Endothelial cell of umbilical vein (primary cell): ENCODE results near the gene AUTS2. TPM values are rescaled to one million over a fixed set of nuclear protein-coding genes. Genes with fewer than 3 reads are reported as not detected.

Experiments
- BruUV-seq: library from RNA; stranded (reverse); fragments of 400-500 nt; replicated peaks from 2 replicates; lab custom pipeline; 2021; lab: Mats Ljungman, UMichigan
- CTCF ChIA-PET: fragments of 300-600, 350-600 bp; sonication (Branson Sonifier 250); formaldehyde crosslinking; loops from one replicate; lab custom pipeline; 2021; ENCODE audit warnings: antibody characterized with exemption, inconsistent platforms; lab: Charles Lee
- POLR2A ChIA-PET: fragments of 300-600, 350-600 bp; sonication (Branson Sonifier 250); formaldehyde crosslinking; loops from one replicate; lab custom pipeline; 2021; ENCODE audit warnings: antibody characterized with exemption, inconsistent platforms; lab: Charles Lee
- DNase-seq: peaks from one replicate; pipeline ENCODE4 v3.0.0-alpha.2; 2011; ENCODE audit warnings: low read depth, low spot score
- FAIRE-seq: peaks from 2 replicates; lab custom pipeline; 2011; peaks lifted over from hg19 to GRCh38; lab: Jason Lieb, UNC
- H2AFZ ChIP-seq: 2 replicates; pipeline ENCODE4 v1.6.0; 2012; ENCODE audit warnings: low read depth, low read length, control low read depth, inconsistent platforms
- H3K27ac ChIP-seq: 2 replicates; pipeline ENCODE4 v1.5.1; 2011; ENCODE audit warnings: low read depth, mild to moderate bottlenecking, control low read depth, low read length, moderate library complexity; ENCODE audit not compliant: insufficient read depth
- H3K27me3 ChIP-seq, 2 experiments: 2 replicates each; pipeline versions ENCODE4 v1.6.0 to v1.6.1; 2011; ENCODE audit warnings: low read length in 2 of 2, mixed read lengths in 1 of 2; ENCODE audit not compliant: control insufficient read depth in 2 of 2, insufficient read depth in 2 of 2
- H3K36me3 ChIP-seq, 2 experiments: 2 replicates in 1 of 2; 3 replicates in 1 of 2; pipeline ENCODE4 v1.5.1; 2011; ENCODE audit warnings: low read length in 2 of 2, mild to moderate bottlenecking in 1 of 2, moderate library complexity in 1 of 2; ENCODE audit not compliant: control insufficient read depth in 2 of 2, insufficient read depth in 2 of 2; ENCODE audit errors: extremely low read depth in 1 of 2
- H3K4me1 ChIP-seq: 3 replicates; pipeline ENCODE4 v1.5.1; 2011; ENCODE audit warnings: mild to moderate bottlenecking, low read length; ENCODE audit not compliant: control insufficient read depth, insufficient read depth; ENCODE audit errors: extremely low read depth
- H3K4me2 ChIP-seq: 2 replicates; pipeline ENCODE4 v1.6.1; 2011; ENCODE audit warnings: low read length, control low read depth, mixed read lengths; ENCODE audit not compliant: insufficient read depth
- H3K4me3 ChIP-seq, 3 experiments: fragments of 200-600 bp in 1 of 3; sonication (generic), shearing (Covaris generic) in 1 of 3; replicated peaks in 1 of 3; 2 replicates each; pipeline ENCODE4 v1.5.1; 2011 to 2016; ENCODE audit warnings: control low read depth in 3 of 3, low read length in 3 of 3, mild to moderate bottlenecking in 2 of 3, inconsistent platforms in 1 of 3, low read depth in 1 of 3, moderate library complexity in 1 of 3; ENCODE audit not compliant: insufficient read depth in 1 of 3
- H3K79me2 ChIP-seq: 2 replicates; pipeline ENCODE4 v1.6.0; 2012; ENCODE audit warnings: low read length, inconsistent platforms; ENCODE audit not compliant: control insufficient read depth, insufficient read depth
- H3K9ac ChIP-seq: replicated peaks from 2 replicates; pipeline ENCODE3; 2011; ENCODE audit warnings: low read length, control low read depth; ENCODE audit not compliant: insufficient read depth; ENCODE audit errors: extremely low read depth
- H3K9me1 ChIP-seq: replicated peaks from 3 replicates; pipeline ENCODE4 v1.6.0; 2011; ENCODE audit warnings: mild to moderate bottlenecking, low read length; ENCODE audit not compliant: control insufficient read depth, insufficient read depth; ENCODE audit errors: extremely low read depth
- H3K9me3 ChIP-seq: replicated peaks from 2 replicates; pipeline ENCODE4 v1.5.1; 2012; ENCODE audit warnings: low read length, inconsistent platforms; ENCODE audit not compliant: control insufficient read depth, insufficient read depth
- H4K20me1 ChIP-seq: replicated peaks from 2 replicates; pipeline ENCODE3; 2011; ENCODE audit warnings: mild to moderate bottlenecking, low read length; ENCODE audit not compliant: control insufficient read depth, insufficient read depth; ENCODE audit errors: extremely low read depth
- FOS ChIP-seq: IDR thresholded peaks from 2 replicates; pipeline ENCODE4 v1.6.1; 2011; ENCODE audit warnings: mild to moderate bottlenecking, low read length, moderate library complexity, borderline replicate concordance; ENCODE audit not compliant: insufficient read depth
- JUN ChIP-seq: IDR thresholded peaks from 2 replicates; pipeline ENCODE4 v1.6.1; 2011; ENCODE audit warnings: borderline replicate concordance, low read depth; ENCODE audit not compliant: insufficient read length, insufficient read depth
- POLR2A ChIP-seq: IDR thresholded peaks from 2 replicates; pipeline ENCODE4 v1.6.1; 2012; ENCODE audit warnings: low read depth, mild to moderate bottlenecking, control low read depth, low read length
- dilution Hi-C: fragments of 300-500 bp; cut with MboI; formaldehyde crosslinking; loops from one replicate; pipeline ENCODE4 v1.15.0; 2019; ENCODE audit warnings: low sequenced_read_pairs; ENCODE audit not compliant: extremely low pct_ligation_motif_present
- intact Hi-C: fragments of 100-400 bp; cut with micrococcal nuclease; formaldehyde crosslinking; loops from one replicate; pipeline ENCODE4 v1.10.0; 2022
- polyA plus RNA-seq, 4 experiments: library from polyadenylated mRNA; depleted of rRNA in 3 of 4; stranded (reverse) in 3 of 4; unstranded in 1 of 4; fragments of >200 nt; gene quantifications; 2 replicates each; pipeline versions ENCODE4 v1.2.1 to v1.2.3, GENCODE V29; 2011 to 2012; ENCODE audit warnings: missing spikeins in 1 of 4
- total RNA-seq: library from RNA; stranded (reverse); gene quantifications from 2 replicates; pipeline ENCODE4 v1.2.3, GENCODE V29; 2021

AUTS2 gene
- total and polyA plus RNA-seq, 2 donors (not counting 3 experiments of a cell fraction or from before 2014, with no cell fraction given) = 0.59 to 8.0 TPM

DNA sequence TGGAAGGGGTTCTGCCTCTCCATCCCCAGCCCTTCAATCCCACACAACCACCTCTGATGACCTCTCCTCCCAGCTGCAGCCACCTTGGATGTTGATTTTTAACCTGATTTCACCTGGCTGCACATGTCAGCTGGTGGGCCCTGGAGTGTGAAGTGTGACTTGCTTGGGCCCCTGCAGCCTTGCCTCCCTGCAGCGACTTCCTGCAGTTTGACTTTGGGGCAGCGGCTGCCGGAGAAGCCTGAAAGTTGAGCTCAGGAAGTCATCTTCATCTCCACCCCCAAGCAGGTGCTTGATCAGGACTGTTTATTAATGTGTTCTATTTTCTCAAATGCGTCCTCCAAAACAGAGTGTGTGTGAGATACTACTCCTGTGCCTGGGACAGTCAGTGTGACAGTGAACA, 858.4 kb downstream of the AUTS2 start:
- dilution Hi-C loops (no loop called here), intact Hi-C loops (no loop called here)
- no peaks in the 10 kb centered on the region for H3K27me3 ChIP-seq
- H3K36me3 ChIP-seq = no peaks in the 10 kb centered on the region
- ChIA-PET POLR2A (no interaction called here), CTCF (no interaction called here)
- H4K20me1 ChIP-seq = no peaks in the 10 kb centered on the region
- H3K4me2 ChIP-seq = no peak overlapping the region
- H3K27ac ChIP-seq = no peak overlapping the region
- no peak for TF ChIP-seq POLR2A
- TF ChIP-seq JUN = no peak
- peaks cover 4% of the 10 kb centered on the region for H3K9me3 ChIP-seq
- BruUV-seq = no TSS peak
- no peaks in the 10 kb centered on the region for H3K4me1 ChIP-seq
- H3K9ac ChIP-seq = no peak overlapping the region
- no peaks in the 10 kb centered on the region for H3K79me2 ChIP-seq
- DNase-seq = no peak
- H3K4me3 ChIP-seq = no peak overlapping the region
- FAIRE-seq = no peak
- H3K9me1 ChIP-seq = no peaks in the 10 kb centered on the region
- no peak overlapping the region for H2AFZ ChIP-seq

DNA sequence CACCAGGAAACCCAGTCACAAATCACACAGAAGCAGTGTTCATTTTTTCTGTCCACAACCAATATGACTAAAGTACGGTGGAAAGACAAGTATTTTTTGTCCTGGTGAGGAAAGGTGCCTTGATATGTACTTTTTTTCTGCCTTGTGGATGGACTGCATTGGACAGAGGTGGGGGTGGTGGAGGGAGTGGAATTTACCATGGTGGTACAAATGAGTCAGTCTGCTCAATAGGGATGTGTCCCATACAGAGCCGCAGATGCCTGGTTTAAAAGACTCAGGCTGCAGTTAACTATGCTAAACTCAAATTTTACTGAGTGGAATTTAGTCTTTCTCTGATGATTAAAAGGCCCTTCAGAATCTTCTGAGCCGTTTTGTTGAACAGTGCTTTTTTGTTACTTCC, 859.2 kb downstream of the AUTS2 start:
- DNase-seq (no peak), FAIRE-seq (no peak)
- Histone ChIP-seq H3K36me3 (no peaks in the 10 kb centered on the region), H3K4me3 (no peak overlapping the region), H3K27ac (no peak overlapping the region), H3K9ac (no peak overlapping the region), H3K79me2 (no peaks in the 10 kb centered on the region), H3K4me1 (no peaks in the 10 kb centered on the region), H3K27me3 (no peaks in the 10 kb centered on the region), H2AFZ (no peak overlapping the region), H3K9me3 (peaks cover 3% of the 10 kb centered on the region), H4K20me1 (no peaks in the 10 kb centered on the region), H3K9me1 (no peaks in the 10 kb centered on the region), H3K4me2 (no peak overlapping the region)
- ChIA-PET POLR2A (no interaction called here), CTCF (no interaction called here)
- no TSS peak for BruUV-seq
- intact Hi-C loops (no loop called here), dilution Hi-C loops (no loop called here)
- TF ChIP-seq FOS = no peak
